A204.1 (cell line): Measurements from ENCODE around the gene GRM2.

Source experiments
- FAIRE-seq: peaks from 2 replicates; lab custom pipeline; 2012; peaks lifted over from hg19 to GRCh38; lab: Jason Lieb, UNC

GRM2 gene

DNA sequence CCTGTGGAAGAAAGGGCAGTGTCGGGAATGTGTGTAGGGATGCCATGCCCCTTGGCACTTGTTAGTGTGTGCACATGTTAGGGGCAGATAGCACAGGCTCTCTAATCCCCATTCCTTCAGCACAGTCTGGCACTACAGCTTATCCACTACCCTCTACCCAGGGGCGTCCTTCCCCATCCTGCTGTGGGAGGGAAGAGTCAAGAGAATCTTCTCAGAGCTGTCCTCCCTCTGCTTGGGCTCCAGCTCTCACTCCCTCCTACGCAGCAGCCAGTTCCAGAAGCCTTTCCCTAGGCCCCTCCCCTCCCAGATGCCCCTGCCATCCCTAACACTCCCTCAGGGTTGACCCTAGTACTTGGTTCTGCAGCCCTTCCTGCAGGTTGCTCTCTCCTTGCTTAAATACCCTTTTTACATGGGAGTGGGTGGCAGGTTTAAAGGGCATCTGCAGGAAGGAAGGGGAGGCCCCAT, 815 bp upstream of the GRM2 start:
- no peak for FAIRE-seq

- no peak for FAIRE-seq
Measured at GRCh38 chr3:51708216-51708845, 1.5 kb downstream of the GRM2 start.

GRCh38 chr3:51709004-51709420, 2.1 kb downstream of the GRM2 start:
- FAIRE-seq = no peak

DNA sequence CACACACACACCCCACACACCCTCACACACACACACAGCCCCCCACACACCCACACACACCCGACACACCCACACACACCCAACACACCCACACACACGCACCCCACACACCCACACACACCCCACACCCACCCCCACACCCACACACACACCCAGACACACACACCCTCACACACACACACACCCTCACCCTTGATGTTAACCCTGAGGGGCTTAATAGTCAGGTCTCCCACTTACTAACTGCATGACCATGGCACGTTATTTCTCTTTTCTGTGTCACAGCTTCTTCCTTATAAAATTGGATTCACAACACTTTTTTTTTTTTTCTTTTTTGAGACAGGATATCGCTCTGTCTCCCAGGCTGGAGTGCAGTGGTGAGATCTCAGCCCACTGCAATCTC, 2.8 kb downstream of the GRM2 start:
- FAIRE-seq = no peak

DNA sequence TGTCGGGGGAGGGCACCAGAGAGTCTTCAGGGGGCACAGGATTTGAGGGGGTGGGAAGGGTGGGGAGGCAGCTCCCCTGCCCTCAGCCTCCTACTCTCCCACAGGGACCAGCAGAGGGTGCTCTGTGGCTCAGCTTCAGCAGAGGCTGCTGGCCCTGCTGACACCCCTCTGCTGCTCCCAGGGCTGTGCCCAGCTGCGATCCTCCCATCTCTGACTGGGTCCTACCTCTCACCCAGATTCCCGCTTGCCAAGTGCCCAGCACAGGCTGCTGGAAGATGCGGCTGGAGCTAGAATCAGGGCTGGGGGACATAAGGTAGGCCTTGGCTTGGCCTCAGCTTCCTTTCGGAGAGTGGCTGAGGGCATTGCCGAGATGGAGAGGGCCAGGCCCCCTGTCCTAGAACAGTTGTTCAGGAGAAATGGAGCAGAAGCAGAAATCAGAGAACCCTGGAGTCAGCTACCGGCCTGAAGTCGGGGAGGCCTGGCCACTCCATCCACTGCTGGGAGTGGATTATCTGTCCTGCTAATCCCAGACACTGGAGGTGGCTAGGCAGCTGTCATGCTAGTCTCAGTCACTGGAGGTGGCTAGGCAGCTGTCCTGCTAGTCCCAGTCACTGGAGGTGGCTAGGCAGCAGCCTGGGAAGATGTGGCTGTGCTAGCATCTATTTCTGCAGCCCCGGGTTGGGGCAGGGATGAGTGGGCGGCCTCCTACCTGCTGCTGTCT, 3.9 kb downstream of the GRM2 start:
- FAIRE-seq = no peak

GRCh38 chr3:51711352-51712037, 4.6 kb downstream of the GRM2 start:
- no peak for FAIRE-seq

- FAIRE-seq = no peak
Measured at GRCh38 chr3:51712038-51712420, 5.2 kb downstream of the GRM2 start.

- FAIRE-seq = no peak
Measured at GRCh38 chr3:51712511-51712931, 5.7 kb downstream of the GRM2 start.

DNA sequence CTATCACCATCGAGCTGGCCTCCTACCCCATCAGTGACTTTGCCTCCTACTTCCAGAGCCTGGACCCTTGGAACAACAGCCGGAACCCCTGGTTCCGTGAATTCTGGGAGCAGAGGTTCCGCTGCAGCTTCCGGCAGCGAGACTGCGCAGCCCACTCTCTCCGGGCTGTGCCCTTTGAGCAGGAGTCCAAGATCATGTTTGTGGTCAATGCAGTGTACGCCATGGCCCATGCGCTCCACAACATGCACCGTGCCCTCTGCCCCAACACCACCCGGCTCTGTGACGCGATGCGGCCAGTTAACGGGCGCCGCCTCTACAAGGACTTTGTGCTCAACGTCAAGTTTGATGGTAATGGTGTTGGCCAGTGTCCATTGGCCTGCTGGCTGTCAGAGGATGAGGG, 6.1 kb downstream of the GRM2 start:
- FAIRE-seq = no peak

- FAIRE-seq = no peak
Measured at GRCh38 chr3:51715231-51715976, 8.5 kb downstream of the GRM2 start.

DNA sequence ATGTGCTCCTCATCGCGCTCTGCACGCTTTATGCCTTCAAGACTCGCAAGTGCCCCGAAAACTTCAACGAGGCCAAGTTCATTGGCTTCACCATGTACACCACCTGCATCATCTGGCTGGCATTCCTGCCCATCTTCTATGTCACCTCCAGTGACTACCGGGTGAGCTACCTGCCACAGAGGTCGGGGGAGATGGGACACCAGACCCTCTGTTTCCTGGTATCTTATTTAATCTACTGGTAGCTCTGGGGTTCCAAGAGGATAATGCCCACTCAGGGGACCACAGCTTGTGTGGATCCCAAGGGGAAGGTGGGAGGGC, 9.1 kb downstream of the GRM2 start:
- FAIRE-seq = no peak

DNA sequence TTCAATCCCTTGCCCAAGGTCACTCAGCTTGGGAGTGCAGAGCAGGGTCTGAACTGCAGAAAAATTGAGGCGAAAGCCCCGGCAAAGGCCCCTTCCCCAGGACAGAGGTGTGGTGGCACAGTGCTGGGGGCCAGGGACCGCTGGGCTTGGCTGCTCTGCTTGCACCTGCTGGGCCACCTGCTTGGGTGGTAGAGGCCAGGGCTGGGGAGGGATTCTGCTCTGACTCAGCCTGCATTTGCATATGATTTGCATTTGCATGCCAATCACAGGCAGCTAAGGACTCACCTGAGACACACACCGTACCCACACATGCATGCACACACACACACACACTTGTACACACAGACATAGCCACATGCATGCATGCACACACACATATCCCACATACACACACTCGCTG, 9.9 kb downstream of the GRM2 start:
- FAIRE-seq = no peak

DNA sequence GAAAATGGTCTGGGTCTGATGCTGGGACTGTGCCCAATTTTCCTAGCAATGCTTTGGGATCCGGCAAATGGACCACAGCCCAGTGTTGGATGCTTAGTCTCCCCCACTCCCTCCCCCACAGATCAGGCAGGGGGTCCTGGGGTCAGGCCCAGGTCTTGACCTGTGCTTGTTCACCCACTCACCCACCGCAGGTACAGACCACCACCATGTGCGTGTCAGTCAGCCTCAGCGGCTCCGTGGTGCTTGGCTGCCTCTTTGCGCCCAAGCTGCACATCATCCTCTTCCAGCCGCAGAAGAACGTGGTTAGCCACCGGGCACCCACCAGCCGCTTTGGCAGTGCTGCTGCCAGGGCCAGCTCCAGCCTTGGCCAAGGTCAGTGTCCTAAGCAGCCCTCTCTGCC, 10.6 kb downstream of the GRM2 start:
- no peak for FAIRE-seq

GRCh38 chr3:51717947-51718346, 11.1 kb downstream of the GRM2 start:
- FAIRE-seq = no peak

DNA sequence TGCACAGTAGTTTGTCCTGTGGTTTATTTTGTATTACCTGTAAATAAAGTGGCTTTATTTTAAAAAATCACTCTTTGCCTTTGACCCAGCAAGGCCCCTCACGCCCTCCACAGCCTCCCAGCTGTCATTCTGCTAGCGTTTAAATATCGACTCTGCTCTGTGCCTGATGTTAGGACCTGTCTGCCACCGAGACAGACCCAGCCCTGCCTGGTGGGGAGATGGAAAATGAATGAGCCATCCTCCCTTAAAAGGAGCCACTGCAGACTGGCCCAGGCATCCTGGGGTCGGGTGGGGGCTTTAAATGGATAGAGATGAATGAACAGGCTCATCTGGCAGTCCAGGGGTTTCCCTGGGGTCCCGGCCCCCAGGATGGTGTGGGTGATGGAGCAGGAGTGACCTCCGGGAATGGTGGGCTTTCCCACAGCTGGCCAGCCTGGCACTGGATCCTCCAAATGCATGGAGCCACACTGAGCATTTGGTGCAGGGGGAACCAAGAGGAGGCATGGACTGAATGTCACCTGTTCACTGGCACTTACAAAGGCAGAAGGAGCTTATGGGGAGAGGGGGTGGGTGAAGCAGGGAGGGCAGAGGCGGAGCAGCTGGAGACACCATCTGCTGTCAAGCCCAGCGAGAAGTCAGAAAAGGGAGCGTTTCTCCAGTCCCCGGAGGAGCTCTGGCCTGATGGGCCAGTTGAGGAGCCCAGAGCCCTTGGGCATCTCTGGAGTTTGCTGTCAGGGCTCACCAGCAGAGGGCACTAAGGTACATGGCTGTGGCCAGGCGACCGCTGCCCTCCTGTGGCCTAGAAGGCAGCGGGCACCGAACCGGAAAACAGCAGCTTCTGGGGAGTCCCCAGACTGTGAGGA, 11.9 kb downstream of the GRM2 start:
- no peak for FAIRE-seq

- no peak for FAIRE-seq
Measured at GRCh38 chr3:51719410-51720025, 12.7 kb downstream of the GRM2 start.

GRCh38 chr3:51720292-51721061, 13.6 kb downstream of the GRM2 start:
- no peak for FAIRE-seq

DNA sequence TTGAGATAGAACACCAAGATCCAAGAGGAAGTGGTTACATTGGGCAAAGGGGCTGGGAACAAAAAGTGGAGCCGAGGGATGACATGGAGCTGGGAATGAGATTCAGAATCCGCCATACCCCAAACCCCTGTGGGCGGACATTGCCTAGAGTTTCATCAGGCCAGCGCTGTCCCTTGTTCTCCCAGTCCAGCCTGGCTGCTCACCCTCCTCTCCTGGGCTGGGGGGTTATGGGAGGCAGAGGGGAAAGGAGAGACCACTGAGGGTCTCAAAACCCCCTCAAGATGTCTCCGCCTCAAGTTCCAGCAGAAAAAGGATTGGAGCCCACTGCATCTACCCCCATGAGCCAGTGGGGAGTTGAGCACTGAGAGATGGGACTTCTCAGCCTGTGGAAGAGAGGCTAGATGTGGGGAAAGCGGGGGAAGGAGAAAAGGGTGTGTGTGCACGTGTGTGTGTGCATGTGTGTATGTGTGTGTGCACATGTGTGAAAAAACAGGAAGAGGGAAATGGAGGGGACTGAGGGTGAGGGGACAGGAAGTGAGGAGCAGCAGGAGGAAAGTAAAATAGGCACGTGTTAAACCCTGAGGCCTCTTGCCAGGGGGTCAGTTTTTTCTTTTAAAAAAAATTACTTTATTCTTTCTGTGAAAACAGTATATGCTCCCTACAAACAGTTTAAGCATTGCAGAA, 14.3 kb downstream of the GRM2 start:
- no peak for FAIRE-seq

- FAIRE-seq = no peak
Measured at GRCh38 chr3:51722362-51722761, 15.5 kb downstream of the GRM2 start.

- no peak for FAIRE-seq
Measured at GRCh38 chr3:51727500-51727899, 20.6 kb downstream of the GRM2 start.
